HUDEP-2 (cell line): Measurements from ENCODE around the gene P2RY8.
"Not testable (repeated sequence)": the region's sequence is repeated elsewhere in the genome, so short reads cannot be mapped to it uniquely, and the experiment has no call there.

Experiments
- DNase-seq, 76 experiments: peaks; one replicate each; lab custom pipeline; 2025; ENCODE audit not compliant: unreplicated experiment in 76 of 76; lab: John Stamatoyannopoulos, UW

The P2RY8 gene

GRCh38 chrX:1466232-1466661, 70.7 kb downstream of the P2RY8 start:
- DNase-seq: no peak

- no peak for DNase-seq
These were observed 71.4 kb downstream of the P2RY8 start for GRCh38 chrX:1465286-1466231.

GRCh38 chrX:1464971-1465285, 72.1 kb downstream of the P2RY8 start:
- no peak for DNase-seq

GRCh38 chrX:1464041-1464970, 72.7 kb downstream of the P2RY8 start:
- DNase-seq: no peak

- no peak for DNase-seq
These were observed 73.4 kb downstream of the P2RY8 start for GRCh38 chrX:1463581-1463980.

- DNase-seq: peak in 67 of 76 experiments; percentile 3 to 84 (median 38)
These were observed 74.3 kb downstream of the P2RY8 start for GRCh38 chrX:1462596-1463251.

- DNase-seq: no peak
These were observed 74.9 kb downstream of the P2RY8 start for GRCh38 chrX:1462110-1462509.

- DNase-seq: no peak
These were observed 81.1 kb downstream of the P2RY8 start for GRCh38 chrX:1455948-1456280.

- DNase-seq: no peak
These were observed 82.8 kb downstream of the P2RY8 start for GRCh38 chrX:1453951-1454785.

- no peak for DNase-seq
These were observed 83.6 kb downstream of the P2RY8 start for GRCh38 chrX:1453395-1453783.

GRCh38 chrX:1452516-1453394, 84.2 kb downstream of the P2RY8 start, which contains the start of gene ASMTL:
Gene ASMTL, minus strand, starts transcription at chrX:1452909. Its CDS starts 69 bp downstream, at chrX:1452840.
- DNase-seq: no peak

- DNase-seq: no peak
These were observed 85.1 kb downstream of the P2RY8 start for GRCh38 chrX:1451661-1452515.

- DNase-seq: no peak
These were observed 85.7 kb downstream of the P2RY8 start for GRCh38 chrX:1451251-1451660.

- no peak for DNase-seq
These were observed 86.4 kb downstream of the P2RY8 start for GRCh38 chrX:1450361-1451161.

GRCh38 chrX:1449823-1450149, 87.2 kb downstream of the P2RY8 start:
- no peak for DNase-seq

GRCh38 chrX:1449036-1449822, 87.8 kb downstream of the P2RY8 start:
- DNase-seq: no peak

GRCh38 chrX:1448573-1449001, 88.4 kb downstream of the P2RY8 start:
- not testable (repeated sequence) for DNase-seq
